Articular chondrocyte of knee joint (primary cell): ENCODE data around the gene XIST. TPM values are rescaled to one million over a fixed set of nuclear protein-coding genes. Genes with fewer than 3 reads are reported as not detected.

Experiments
- small RNA-seq: library from RNA; depleted of rRNA; stranded (forward); fragments of <200 nt; gene quantifications from one replicate; pipeline ENCODE3, GENCODE V24; 2012
- total RNA-seq: library from RNA; depleted of rRNA; stranded (reverse); fragments of >200 nt; gene quantifications from 2 replicates; pipeline ENCODE4 v1.2.3, GENCODE V29; 2012

The XIST gene
- under 0.01 and 133 TPM in 2 replicates for total RNA-seq

GRCh38 chrX:73852467-73852866, at the start of gene XIST:
Gene XIST, minus strand, starts transcription at chrX:73852714.

Small RNA genes within 50 kb of the gene (small RNA-seq; reads per million reads assigned to genes)
- gene RF01880: not detected
